GM20000 (cell line): ENCODE results near the gene KAT2B.

ENCODE experiments used
- DNase-seq: peaks from one replicate; pipeline ENCODE4 v3.0.0; 2012; ENCODE audit warnings: low spot score
- CTCF ChIP-seq: IDR thresholded peaks from 2 replicates; pipeline ENCODE4 v1.5.1; 2012; ENCODE audit warnings: mild to moderate bottlenecking, control low read depth; ENCODE audit errors: extremely low read depth, missing control alignments

KAT2B gene

DNA sequence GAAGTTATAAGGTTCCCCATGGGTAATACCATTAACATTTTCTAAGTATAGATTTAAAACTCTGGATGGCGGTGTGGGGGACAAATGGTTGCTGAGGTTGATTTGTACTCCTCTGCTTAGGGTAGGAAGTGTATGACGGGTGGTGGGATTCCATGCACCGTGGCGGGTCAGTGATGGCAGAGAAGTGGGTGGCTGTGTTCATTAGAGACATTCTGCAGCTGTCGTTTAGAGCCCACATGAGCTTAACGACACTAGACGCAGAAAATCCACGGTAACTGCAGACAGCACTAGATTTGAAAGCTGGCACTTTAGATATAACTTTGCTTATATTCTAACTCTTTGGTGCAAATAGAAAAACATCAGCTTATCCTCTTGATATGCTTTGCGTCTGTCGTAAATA lies 108.2 kb downstream of the KAT2B start:
- TF ChIP-seq CTCF = no peak
- DNase-seq = no peak

- no peak for DNase-seq
- no peak for TF ChIP-seq CTCF
These were observed 113.8 kb downstream of the KAT2B start for GRCh38 chr3:20154078-20154477.

DNA sequence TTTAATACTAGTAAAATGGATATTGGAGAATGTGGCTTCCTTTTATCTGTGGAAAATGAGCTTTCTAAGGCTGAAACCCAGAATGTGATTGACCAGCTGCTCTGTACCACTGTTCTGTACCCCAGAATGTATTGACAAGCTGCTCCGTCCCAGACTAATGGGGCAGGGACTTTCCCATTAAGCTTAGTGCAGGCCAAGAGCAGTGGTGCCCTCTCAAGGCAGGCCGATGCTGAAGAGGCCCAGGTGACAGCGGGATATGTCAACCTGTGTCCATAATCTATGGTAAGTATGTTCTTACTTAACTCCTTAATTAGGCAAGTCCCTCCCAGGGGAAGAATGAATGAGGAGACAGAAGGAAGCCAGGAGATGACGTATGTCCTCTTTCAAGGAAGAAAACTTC lies 114.7 kb downstream of the KAT2B start:
- no peak for DNase-seq
- TF ChIP-seq CTCF = no peak

DNA sequence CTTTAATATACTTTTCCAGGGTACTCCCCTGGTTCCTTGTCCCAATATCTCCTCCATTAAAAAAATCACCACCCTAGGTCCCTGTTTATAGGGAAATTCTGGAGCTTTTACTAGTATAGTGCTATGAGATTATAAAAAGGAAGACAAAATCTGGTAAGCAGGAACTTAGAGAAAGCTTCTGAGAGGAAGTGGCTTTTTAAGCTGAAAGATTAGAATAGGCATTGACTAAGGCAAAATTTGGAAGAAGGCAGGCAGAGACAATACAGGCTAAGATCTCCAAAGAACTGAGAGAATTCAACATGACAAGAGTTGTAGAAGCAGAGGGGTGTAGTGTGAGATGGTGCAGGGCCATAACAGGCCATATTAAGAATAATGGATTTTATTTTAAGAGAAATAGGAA lies 120.0 kb downstream of the KAT2B start:
- TF ChIP-seq CTCF = no peak
- DNase-seq = no peak

GRCh38 chr3:20161714-20162113 lies 121.5 kb downstream of the KAT2B start:
- DNase-seq = no peak
- TF ChIP-seq CTCF = no peak

GRCh38 chr3:20173844-20174410 lies 133.7 kb downstream of the KAT2B start:
- no peak for TF ChIP-seq CTCF

DNA sequence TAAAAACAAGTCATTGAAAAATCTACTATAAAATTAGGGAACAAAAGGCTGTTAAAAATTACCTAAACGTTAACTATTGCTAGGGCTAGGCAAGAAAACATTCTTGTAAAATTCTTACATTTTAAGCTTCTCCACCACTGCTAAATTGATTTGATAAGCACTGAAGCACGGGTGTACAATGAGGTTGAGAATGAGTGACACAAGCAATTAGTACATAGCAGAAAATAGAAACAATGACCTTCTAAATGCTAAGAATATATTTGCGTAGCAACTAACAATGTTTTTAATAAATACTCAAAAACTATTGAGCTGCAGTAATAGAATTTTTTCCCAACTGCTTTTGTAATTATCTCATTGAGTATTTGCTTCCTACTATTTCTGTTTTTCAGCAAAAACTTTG lies 141.0 kb downstream of the KAT2B start:
- no peak for TF ChIP-seq CTCF
- no peak for DNase-seq

More at GRCh38 chr3:20173844-20174410, 133.7 kb downstream of the KAT2B start:
- DNase-seq = no peak

DNA sequence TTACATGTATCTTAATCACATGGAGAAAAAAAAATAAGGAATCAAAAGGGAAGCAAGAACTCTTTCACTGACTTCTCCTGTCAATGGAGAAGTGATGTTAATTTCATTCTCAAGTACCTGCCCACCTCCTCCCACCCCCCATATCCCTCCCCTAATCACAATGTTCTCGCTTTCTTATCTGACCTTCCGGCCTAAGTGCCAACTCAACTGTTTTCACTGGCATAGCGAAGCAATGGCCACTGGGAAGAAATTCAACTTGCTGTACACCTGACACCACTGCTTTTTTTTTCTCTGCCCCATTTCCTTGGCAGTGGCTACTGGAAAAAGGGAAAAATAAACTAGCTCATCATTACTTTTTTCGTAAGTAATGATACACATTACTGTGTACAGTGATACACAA lies 142.0 kb downstream of the KAT2B start:
- no peak for DNase-seq
- no peak for TF ChIP-seq CTCF
